ENCODE measurements around the gene BUD13. TPM values are rescaled to one million over a fixed set of nuclear protein-coding genes. Genes with fewer than 3 reads are reported as not detected.

Gene BUD13
- total RNA-seq, 1 experiment from 2014 or later, result 22.9 TPM

- H3K27ac ChIP-seq (ENCODE audit: low read depth, low read length), result no peak overlapping the region
- H3K9ac ChIP-seq (ENCODE audit: low read length), result no peak overlapping the region
- no peaks in the 10 kb centered on the region for H3K36me3 ChIP-seq (ENCODE audit: control insufficient read depth in 1 of 2, insufficient read depth in 2 of 2, low read length in 2 of 2)
- intact Hi-C loops (cut with micrococcal nuclease), result loop anchor here (5.0 kb wide), 1 partner anchor 435 kb away; no protein-coding TSS in a partner anchor
- DNase-seq (ENCODE audit: low read depth, low spot score) (no peak), ATAC-seq (no peak)
- RAD21 ChIA-PET (ENCODE audit: low non-redundant PET in 1 of 2, low total read pairs in 2 of 2, uncharacterized antibody in 2 of 2, unreplicated experiment in 2 of 2), result interaction anchor here in 1 of 2 experiments (0.5 kb wide), 1 partner anchor 45 kb away, joined by 7 read pairs; the partner anchor contains the start of gene APOA1
- POLR2A ChIA-PET, result interaction anchor here (1.4 kb wide), 1 partner anchor 44 kb away, joined by 9 read pairs; no protein-coding TSS in a partner anchor
- H4K20me1 ChIP-seq (ENCODE audit: insufficient read depth), result no peaks in the 10 kb centered on the region
- no peaks in the 10 kb centered on the region for H3K27me3 ChIP-seq (ENCODE audit: insufficient read depth, low read length)
- peaks cover 6% of the 10 kb centered on the region for H3K79me2 ChIP-seq (ENCODE audit: insufficient read depth, low read length)
- BruUV-seq (replicated peaks), result no TSS peak
- no peaks in the 10 kb centered on the region for H3K9me2 ChIP-seq (ENCODE audit: insufficient read depth)
- H3K4me3 ChIP-seq (replicated peaks in 1 of 2; ENCODE audit: low read depth in 1 of 2, low read length in 2 of 2), result no peak overlapping the region
- H3K4me1 ChIP-seq (ENCODE audit: control insufficient read depth in 1 of 2, insufficient read depth in 2 of 2, low read length in 2 of 2), result peaks cover 7 to 32% of the 10 kb centered on the region in 2 experiments; a peak in 3 of 4 replicates
- H2AFZ ChIP-seq (ENCODE audit: low read depth, low read length, poor library complexity, severe bottlenecking), result no peak overlapping the region
- TF ChIP-seq CTCF (IDR thresholded peaks at IDR 0.05 in 2 of 3, conservative IDR thresholded peaks at IDR 0.05 in 1 of 3; ENCODE audit: borderline replicate concordance in 1 of 3, insufficient read depth in 1 of 3, low read depth in 2 of 3, low read length in 2 of 3), result no peak
- no peak for TF ChIP-seq ZNF274 (IDR thresholded peaks at IDR 0.05; ENCODE audit: low read depth, low read length)
- no peaks in the 10 kb centered on the region for H3K9me3 ChIP-seq (ENCODE audit: control insufficient read depth in 1 of 2, insufficient read depth in 1 of 2, low read depth in 1 of 2, low read length in 2 of 2)
- H3K4me2 ChIP-seq (ENCODE audit: low read length), result no peak overlapping the region
- CTCF ChIA-PET, result interaction anchor here (1.5 to 2.9 kb wide), 5 partner anchors 29 to 327 kb away, joined by 3 to 58 read pairs (median 13); partner anchors contain the start of gene APOA1
These were observed 19.5 kb upstream of the BUD13 start for GRCh38 chr11:116792144-116792868.

GRCh38 chr11:116791813-116792143 is 19.0 kb upstream of the BUD13 start, which contains the start of gene APOA5:
APOA5 (minus strand) TSS chr11:116791879; CDS start chr11:116791860, 19 bp downstream.
- Histone ChIP-seq H3K9me3 (ENCODE audit: control insufficient read depth in 1 of 2, insufficient read depth in 1 of 2, low read depth in 1 of 2, low read length in 2 of 2) (no peaks in the 10 kb centered on the region), H3K4me3 (replicated peaks in 1 of 2; ENCODE audit: low read depth in 1 of 2, low read length in 2 of 2) (no peak within 1 kb of the TSS), H3K9ac (ENCODE audit: low read length) (no peak within 1 kb of the TSS), H3K27me3 (ENCODE audit: insufficient read depth, low read length) (no peaks in the 10 kb centered on the region), H3K9me2 (ENCODE audit: insufficient read depth) (no peaks in the 10 kb centered on the region), H3K79me2 (ENCODE audit: insufficient read depth, low read length) (peaks cover 11% of the 10 kb centered on the region), H3K27ac (ENCODE audit: low read depth, low read length) (no peak within 1 kb of the TSS), H3K4me2 (ENCODE audit: low read length) (peak within 1 kb of the TSS; percentile 31; the same call in 1 of the 2 replicates), H2AFZ (ENCODE audit: low read depth, low read length, poor library complexity, severe bottlenecking) (peak within 1 kb of the TSS; percentile 57), H3K36me3 (ENCODE audit: control insufficient read depth in 1 of 2, insufficient read depth in 2 of 2, low read length in 2 of 2) (no peaks in the 10 kb centered on the region), H3K4me1 (ENCODE audit: control insufficient read depth in 1 of 2, insufficient read depth in 2 of 2, low read length in 2 of 2) (peaks cover 10 to 35% of the 10 kb centered on the region in 2 experiments), H4K20me1 (ENCODE audit: insufficient read depth) (no peaks in the 10 kb centered on the region)
- no peak for TF ChIP-seq CBX3 (IDR thresholded peaks at IDR 0.05; ENCODE audit: low read depth)
- no peak for TF ChIP-seq EGR1 (IDR thresholded peaks at IDR 0.05; ENCODE audit: low read depth)
- TF ChIP-seq SIN3A (IDR thresholded peaks at IDR 0.05; ENCODE audit: low read depth), result no peak
- ChIA-PET POLR2A (interaction anchor here (0.6 to 1.4 kb wide), 2 partner anchors 44 to 307 kb away, joined by 5 to 9 read pairs; partner anchors contain the start of gene SIK3), CTCF (interaction anchor here (0.6 to 2.9 kb wide), 23 partner anchors 8 to 435 kb away, joined by 3 to 58 read pairs (median 4); partner anchors contain the start of genes APOA1, PAFAH1B2 and SIK3), RAD21 (ENCODE audit: low non-redundant PET in 1 of 2, low total read pairs in 2 of 2, uncharacterized antibody in 2 of 2, unreplicated experiment in 2 of 2) (interaction anchor here (0.9 to 1.1 kb wide), 4 partner anchors 44 to 435 kb away, joined by 3 to 14 read pairs (median 6); no protein-coding TSS in a partner anchor)
- intact Hi-C loops (cut with micrococcal nuclease), result loop anchor here (1.0 to 5.0 kb wide), 3 partner anchors 45 to 436 kb away; no protein-coding TSS in a partner anchor
- BruUV-seq (replicated peaks), result no TSS peak
- DNase-seq (ENCODE audit: low read depth, low spot score), result no peak
- ATAC-seq, result no peak

All from HCT116 (cell line).